ENCODE results near the gene SLC4A5. TPM values are rescaled to one million over a fixed set of nuclear protein-coding genes. Genes with fewer than 3 reads are reported as not detected.
"Not testable (repeated sequence)": the region's sequence is repeated elsewhere in the genome, so short reads cannot be mapped to it uniquely, and the experiment has no call there.

SLC4A5 gene
- total RNA-seq, 1 donor from 2014 or later: under 0.01 TPM

DNA sequence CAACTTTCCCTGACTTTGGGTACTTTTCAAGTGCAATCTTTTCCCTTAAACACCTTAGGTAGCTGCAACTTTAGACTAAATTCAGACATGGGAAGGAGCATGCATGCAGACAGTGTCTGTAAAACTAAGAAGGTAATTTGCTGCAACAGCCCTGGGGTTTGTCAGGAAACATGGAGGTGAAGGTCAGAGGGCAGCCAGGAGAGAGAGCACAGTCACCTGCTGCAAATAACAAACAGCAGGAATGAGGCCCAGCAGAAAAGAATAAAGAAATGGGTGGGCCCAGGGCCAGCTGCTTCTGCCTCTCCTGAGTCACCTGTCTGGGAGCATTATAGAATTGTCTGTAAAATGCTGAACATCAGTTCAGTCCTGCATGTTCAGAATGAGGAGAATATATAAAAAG lies 109.6 kb downstream of the SLC4A5 start:
- TF ChIP-seq, protein P1, sequence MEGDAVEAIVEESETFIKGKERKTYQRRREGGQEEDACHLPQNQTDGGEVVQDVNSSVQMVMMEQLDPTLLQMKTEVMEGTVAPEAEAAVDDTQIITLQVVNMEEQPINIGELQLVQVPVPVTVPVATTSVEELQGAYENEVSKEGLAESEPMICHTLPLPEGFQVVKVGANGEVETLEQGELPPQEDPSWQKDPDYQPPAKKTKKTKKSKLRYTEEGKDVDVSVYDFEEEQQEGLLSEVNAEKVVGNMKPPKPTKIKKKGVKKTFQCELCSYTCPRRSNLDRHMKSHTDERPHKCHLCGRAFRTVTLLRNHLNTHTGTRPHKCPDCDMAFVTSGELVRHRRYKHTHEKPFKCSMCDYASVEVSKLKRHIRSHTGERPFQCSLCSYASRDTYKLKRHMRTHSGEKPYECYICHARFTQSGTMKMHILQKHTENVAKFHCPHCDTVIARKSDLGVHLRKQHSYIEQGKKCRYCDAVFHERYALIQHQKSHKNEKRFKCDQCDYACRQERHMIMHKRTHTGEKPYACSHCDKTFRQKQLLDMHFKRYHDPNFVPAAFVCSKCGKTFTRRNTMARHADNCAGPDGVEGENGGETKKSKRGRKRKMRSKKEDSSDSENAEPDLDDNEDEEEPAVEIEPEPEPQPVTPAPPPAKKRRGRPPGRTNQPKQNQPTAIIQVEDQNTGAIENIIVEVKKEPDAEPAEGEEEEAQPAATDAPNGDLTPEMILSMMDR (conservative IDR thresholded peaks at IDR 0.05; ENCODE audit: low read depth, low read length): no peak
- DNase-seq (ENCODE audit: low read depth): no peak

DNA sequence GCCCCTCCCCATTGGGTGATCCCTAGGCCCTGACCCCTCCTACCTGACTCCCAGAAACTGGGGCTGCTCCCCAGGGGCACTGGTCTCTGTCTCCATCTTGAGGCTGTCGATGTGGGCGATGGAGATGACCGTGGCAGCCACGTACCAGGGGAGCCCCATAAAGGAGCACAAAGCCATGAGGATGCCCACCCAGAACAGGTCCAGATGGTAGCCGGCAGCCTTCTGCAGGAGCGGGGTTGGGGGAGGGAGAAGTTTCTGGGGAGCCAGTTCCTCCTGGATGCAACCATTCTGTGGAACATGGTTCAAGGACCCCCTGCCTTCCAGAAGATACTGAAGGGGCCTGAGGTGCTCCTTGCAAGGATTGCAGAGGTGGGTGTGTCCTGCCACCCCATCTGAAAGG lies 110.8 kb downstream of the SLC4A5 start:
- no peak overlapping the region for H3K4me3 ChIP-seq (ENCODE audit: low read depth, low read length)
- TF ChIP-seq, protein P1 (conservative IDR thresholded peaks at IDR 0.05; ENCODE audit: low read depth, low read length): no peak
- no peak for DNase-seq (ENCODE audit: low read depth)

More for the DNA sequence above, 109.6 kb downstream of the SLC4A5 start:
- H3K4me3 ChIP-seq (ENCODE audit: low read depth, low read length): no peak overlapping the region

DNA sequence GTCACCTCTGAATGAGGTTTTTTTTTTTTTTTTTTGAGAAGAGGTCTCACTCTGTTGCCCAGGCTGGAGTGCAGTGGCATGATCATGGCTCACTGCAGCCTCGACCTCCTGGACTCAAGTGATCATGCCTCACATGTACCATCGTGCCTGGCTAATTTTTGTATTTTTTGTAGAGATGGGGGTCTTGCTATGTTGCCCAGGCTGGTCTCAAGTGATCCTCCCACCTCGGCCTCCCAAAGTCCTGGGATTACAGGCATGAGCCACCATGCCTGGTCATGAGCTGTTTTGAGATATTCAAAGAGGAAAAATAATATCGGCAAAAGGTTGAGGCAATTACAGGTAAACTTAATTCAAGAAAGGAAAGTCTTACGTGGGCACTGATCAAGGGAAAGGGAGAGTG lies 113.4 kb downstream of the SLC4A5 start:
- not testable (repeated sequence) for DNase-seq (ENCODE audit: low read depth); H3K4me3 ChIP-seq (ENCODE audit: low read depth, low read length)

DNA sequence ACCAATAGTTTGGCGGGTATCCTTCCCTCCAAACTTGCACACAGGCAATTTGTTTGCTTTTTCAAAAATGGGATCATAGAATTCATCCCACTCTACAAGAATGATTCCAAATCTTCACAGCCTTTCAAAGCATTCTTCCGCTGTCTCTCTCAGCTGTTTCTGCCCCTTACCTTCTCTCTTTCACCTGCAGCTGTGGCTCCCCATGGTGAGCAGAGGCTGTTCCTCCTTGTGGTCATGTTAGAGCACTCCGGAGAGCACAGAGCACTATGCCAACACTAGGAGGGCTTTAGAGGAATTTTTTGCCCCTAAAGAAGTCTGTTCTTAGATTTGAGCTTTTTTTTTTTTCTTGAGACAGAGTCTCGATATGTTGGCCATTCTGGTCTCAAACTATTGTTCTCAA lies 114.4 kb downstream of the SLC4A5 start:
- TF ChIP-seq, protein P1 (conservative IDR thresholded peaks at IDR 0.05; ENCODE audit: low read depth, low read length): no peak
- no peak overlapping the region for H3K4me3 ChIP-seq (ENCODE audit: low read depth, low read length)
- no peak for DNase-seq (ENCODE audit: low read depth)

DNA sequence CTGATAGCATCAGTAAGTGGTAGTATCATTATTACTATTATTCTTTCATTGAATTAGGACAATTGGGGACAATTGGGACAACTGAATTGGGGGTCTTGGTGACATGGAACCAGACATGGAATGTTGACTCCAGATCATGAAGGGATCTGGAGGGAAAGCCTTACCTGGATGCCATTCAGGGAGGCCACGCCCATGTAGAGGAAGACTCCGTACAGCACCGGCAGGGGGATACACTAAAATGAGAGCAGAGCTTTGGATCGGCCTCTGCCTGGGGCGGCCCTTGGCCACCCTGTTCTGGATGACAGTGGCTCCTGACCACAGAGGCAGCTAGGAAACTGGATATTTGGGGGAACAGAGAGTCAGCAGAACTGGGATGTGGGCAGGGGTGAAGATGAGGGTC lies 115.6 kb downstream of the SLC4A5 start:
- TF ChIP-seq, protein P1 (conservative IDR thresholded peaks at IDR 0.05; ENCODE audit: low read depth, low read length): no peak
- DNase-seq (ENCODE audit: low read depth): no peak

DNA sequence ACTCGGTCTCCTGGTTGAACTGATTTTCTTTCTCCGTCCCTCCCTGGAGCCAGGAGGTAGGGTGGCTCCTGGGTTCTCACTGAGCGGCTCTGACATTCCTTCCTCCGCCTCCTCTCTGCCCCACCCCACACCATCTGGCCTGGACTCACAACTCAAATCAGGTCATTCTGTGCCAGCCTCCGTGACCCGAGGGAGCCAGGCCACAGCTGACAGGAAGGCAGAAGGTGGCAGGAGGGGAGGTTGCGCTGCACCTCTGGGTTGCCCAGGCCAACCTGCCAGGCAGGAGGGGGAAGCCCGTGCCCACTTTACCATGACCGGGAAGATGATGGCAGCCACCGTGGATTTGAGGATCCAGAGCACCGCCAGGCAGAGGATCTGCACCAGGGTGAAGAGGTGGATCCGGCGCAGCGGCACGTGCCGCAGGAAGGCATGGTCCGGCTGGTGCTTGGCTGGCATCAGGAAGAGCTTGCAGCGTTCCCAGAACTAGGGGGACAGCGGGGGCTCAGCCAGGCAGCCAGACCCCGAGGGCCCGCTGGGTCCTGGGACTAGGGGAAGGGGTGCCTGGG lies 116.5 kb downstream of the SLC4A5 start:
- H3K4me3 ChIP-seq (ENCODE audit: low read depth, low read length): no peak overlapping the region
- no peak for DNase-seq (ENCODE audit: low read depth)
- TF ChIP-seq, protein P1 (conservative IDR thresholded peaks at IDR 0.05; ENCODE audit: low read depth, low read length): no peak

More for the DNA sequence above, 115.6 kb downstream of the SLC4A5 start:
- no peak overlapping the region for H3K4me3 ChIP-seq (ENCODE audit: low read depth, low read length)

DNA sequence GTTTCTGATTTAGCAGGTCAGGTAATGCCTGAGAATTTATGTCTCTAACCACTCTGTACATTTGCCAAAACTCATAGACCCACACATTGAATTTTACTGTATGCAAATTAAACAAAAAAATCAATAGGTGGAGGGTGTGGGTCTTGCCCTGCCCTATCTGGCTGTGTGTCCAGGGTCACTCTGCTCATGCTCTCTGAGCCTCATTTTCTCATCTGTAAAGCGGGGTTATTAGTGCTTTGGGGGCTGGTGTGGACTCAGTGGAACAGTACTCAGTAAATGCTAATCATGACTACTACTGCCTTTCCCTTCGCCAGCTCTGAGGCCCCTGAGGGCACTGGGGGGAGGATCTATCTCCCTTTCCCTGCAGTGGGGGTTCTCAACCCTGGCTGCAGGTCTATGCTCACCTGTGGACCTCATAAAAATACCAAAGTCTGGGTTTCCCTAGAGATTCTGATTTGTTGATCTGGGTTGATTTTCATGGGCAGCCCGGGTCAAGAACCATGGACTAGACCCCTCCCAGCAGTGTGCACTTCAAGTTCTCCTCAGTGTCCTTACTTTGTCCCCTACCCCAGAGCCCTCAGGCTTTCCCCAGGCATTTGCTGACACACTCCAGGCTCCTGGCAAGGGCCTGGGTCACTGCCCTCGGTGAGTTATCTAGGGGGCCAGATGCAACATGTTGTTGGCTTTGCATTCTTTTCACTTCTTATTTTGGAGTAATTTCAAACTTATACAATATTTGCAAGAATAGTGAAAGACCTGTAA lies 117.3 kb downstream of the SLC4A5 start:
- DNase-seq (ENCODE audit: low read depth): no peak
- TF ChIP-seq, protein P1 (conservative IDR thresholded peaks at IDR 0.05; ENCODE audit: low read depth, low read length): no peak

More for the DNA sequence above, 117.3 kb downstream of the SLC4A5 start:
- no peak overlapping the region for H3K4me3 ChIP-seq (ENCODE audit: low read depth, low read length)
